GM12878 (cell line): ENCODE measurements around the gene TCEAL1. TPM values are rescaled to one million over a fixed set of nuclear protein-coding genes. Genes with fewer than 3 reads are reported as not detected.

ENCODE experiments used
- ATAC-seq: fragments of 200-7000 bp; cut with Tn5 transposase; 3 replicates; pipeline ENCODE4 v1.9.1; 2020; ENCODE audit warnings: mild to moderate bottlenecking, moderate library complexity
- BruUV-seq: library from RNA; stranded (reverse); fragments of 400-500 nt; replicated peaks from 2 replicates; lab custom pipeline; 2021; lab: Mats Ljungman, UMichigan
- CTCF ChIA-PET: fragments of 300-600 bp; sonication (Branson Sonifier 250); formaldehyde crosslinking; extraction: SDS; loops from one replicate; lab custom pipeline; 2021; ENCODE audit warnings: inconsistent platforms; lab: Yijun Ruan, JAX
- POLR2A ChIA-PET: fragments of 350-600 bp; formaldehyde crosslinking; extraction: SDS; loops from one replicate; lab custom pipeline; 2021; ENCODE audit warnings: inconsistent platforms; lab: Charles Lee
- RAD21 ChIA-PET: fragments of 300-600 bp; sonication (Branson Sonifier 250); formaldehyde crosslinking; loops from one replicate; lab custom pipeline; 2023; ENCODE audit warnings: antibody characterized with exemption; ENCODE audit not compliant: unreplicated experiment; lab: Charles Lee
- SMC1A ChIA-PET: fragments of 300-600 bp; sonication (Branson Sonifier 250); formaldehyde crosslinking; loops from one replicate; lab custom pipeline; 2023; ENCODE audit not compliant: unreplicated experiment, uncharacterized antibody; lab: Charles Lee
- DNase-seq: peaks from one replicate; pipeline ENCODE4 v3.0.0-alpha.2; 2011; ENCODE audit warnings: low read depth, low spot score
- FAIRE-seq: peaks from 3 replicates; lab custom pipeline; 2011; peaks lifted over from hg19 to GRCh38; lab: Jason Lieb, UNC
- H2AFZ ChIP-seq: 2 replicates; pipeline ENCODE4 v1.6.0; 2011; ENCODE audit warnings: low read depth, low read length, control low read depth; ENCODE audit not compliant: control insufficient read depth
- H3K27ac ChIP-seq: 2 replicates; pipeline ENCODE4 v1.5.1; 2011; ENCODE audit warnings: control low read depth; ENCODE audit not compliant: control insufficient read depth, insufficient read depth
- H3K27me3 ChIP-seq, 2 experiments: replicated peaks in 1 of 2; 2 replicates each; pipeline versions ENCODE4 v1.6.0 to v1.6.1; 2011; ENCODE audit warnings: low read length in 1 of 2; ENCODE audit not compliant: control insufficient read depth in 2 of 2, insufficient read depth in 2 of 2
- H3K36me3 ChIP-seq, 2 experiments: 2 replicates each; pipeline ENCODE4 v1.5.1; 2011; ENCODE audit warnings: low read length in 1 of 2; ENCODE audit not compliant: control insufficient read depth in 2 of 2, insufficient read depth in 2 of 2
- H3K4me1 ChIP-seq: 2 replicates; pipeline ENCODE4 v1.6.1; 2011; ENCODE audit warnings: mild to moderate bottlenecking, low read length, moderate library complexity, mixed read lengths; ENCODE audit not compliant: control insufficient read depth, insufficient read depth
- H3K4me2 ChIP-seq: 2 replicates; pipeline ENCODE4 v1.6.0; 2011; ENCODE audit warnings: control low read depth; ENCODE audit not compliant: control insufficient read depth, insufficient read depth
- H3K4me3 ChIP-seq: fragments of 200-600 bp; sonication (generic); 2 replicates; pipeline ENCODE4 v1.5.1; 2016
- H3K79me2 ChIP-seq: 2 replicates; pipeline ENCODE4 v1.6.0; 2011; ENCODE audit warnings: low read length; ENCODE audit not compliant: control insufficient read depth, insufficient read depth
- H3K9ac ChIP-seq: 2 replicates; pipeline ENCODE4 v1.8.0; 2011; ENCODE audit warnings: low read length, control low read depth, mixed read lengths; ENCODE audit not compliant: control insufficient read depth, insufficient read depth
- H3K9me3 ChIP-seq: replicated peaks from 3 replicates; pipeline ENCODE4 v1.5.1; 2011; ENCODE audit warnings: mild to moderate bottlenecking, low read length; ENCODE audit not compliant: control insufficient read depth, insufficient read depth
- H4K20me1 ChIP-seq: 2 replicates; pipeline ENCODE4 v1.6.0; 2011; ENCODE audit not compliant: control insufficient read depth, insufficient read depth
- BRCA1 ChIP-seq: IDR thresholded peaks from 2 replicates; pipeline ENCODE4 v1.6.1; 2011; ENCODE audit warnings: low read depth, low read length, improper control_type of control experiment
- EP300 ChIP-seq, 2 experiments: fragments of 150-350 bp in 1 of 2; IDR thresholded peaks; 2 replicates each; pipeline ENCODE4 v1.6.1; 2011 to 2012; ENCODE audit warnings: low read depth in 2 of 2, low read length in 2 of 2, borderline replicate concordance in 1 of 2, improper control_type of control experiment in 1 of 2, inconsistent platforms in 1 of 2; ENCODE audit not compliant: control insufficient read depth in 1 of 2
- GABPA ChIP-seq: IDR thresholded peaks from 2 replicates; pipeline ENCODE4 v1.6.1; 2014; ENCODE audit warnings: antibody characterized with exemption, low read depth, mild to moderate bottlenecking, inconsistent platforms
- HDAC2 ChIP-seq: fragments of 200-600 bp; sonication (generic); IDR thresholded peaks from 2 replicates; pipeline ENCODE4 v1.6.1; 2017
- HDAC6 ChIP-seq: fragments of 200-600 bp; sonication (generic); IDR thresholded peaks from one replicate; pipeline ENCODE4 v1.8.0; 2017; ENCODE audit warnings: antibody characterized with exemption; ENCODE audit not compliant: unreplicated experiment
- IKZF2 ChIP-seq, 2 experiments: fragments of 450-650 bp; IDR thresholded peaks; 2 replicates each; pipeline ENCODE4 v1.6.1; 2017; ENCODE audit warnings: mild to moderate bottlenecking in 2 of 2, moderate library complexity in 2 of 2
- KAT2A ChIP-seq: conservative IDR thresholded peaks from 2 replicates; pipeline ENCODE4 v1.6.1; 2011; ENCODE audit warnings: low read depth, low read length; ENCODE audit not compliant: control insufficient read depth
- KLF5 ChIP-seq: fragments of 450-650 bp; IDR thresholded peaks from 2 replicates; pipeline ENCODE4 v1.6.1; 2014; ENCODE audit warnings: mild to moderate bottlenecking; ENCODE audit not compliant: partially characterized antibody
- MXI1 ChIP-seq: fragments of 150-350 bp; IDR thresholded peaks from 2 replicates; pipeline ENCODE4 v1.6.1; 2011; ENCODE audit warnings: low read depth, mild to moderate bottlenecking, inconsistent platforms, low read length, improper control_type of control experiment
- SPI1 ChIP-seq: IDR thresholded peaks from 2 replicates; pipeline ENCODE4 v1.6.1; 2011; ENCODE audit warnings: low read depth, mild to moderate bottlenecking, low read length, moderate library complexity, borderline replicate concordance; ENCODE audit not compliant: insufficient read depth
- SRF ChIP-seq, 2 experiments: IDR thresholded peaks; 2 replicates each; pipeline ENCODE4 v1.6.1; 2011; ENCODE audit warnings: low read depth in 2 of 2, low read length in 2 of 2, mild to moderate bottlenecking in 1 of 2, moderate library complexity in 1 of 2
- SUPT20H ChIP-seq: IDR thresholded peaks from 2 replicates; pipeline ENCODE4 v1.6.1; 2011; ENCODE audit warnings: low read depth, mild to moderate bottlenecking, low read length, moderate library complexity, borderline replicate concordance; ENCODE audit not compliant: control insufficient read depth
- WGBS: methylation state at CpG from one replicate; pipeline ENCODE4 v1.1.6; 2016; ENCODE audit warnings: low lambda C conversion rate; ENCODE audit not compliant: insufficient replicate concordance, insufficient coverage; ENCODE audit errors: missing lambda C conversion rate; 5-methylcytosine and 5-hydroxymethylcytosine counted together
- in situ Hi-C: fragments of 300-500 bp; cut with MboI; formaldehyde crosslinking; loops from 9 replicates; pipeline ENCODE4 v1.14.3; 2018; ENCODE audit warnings: mixed read lengths
- intact Hi-C: fragments of 100-400 bp; cut with micrococcal nuclease; formaldehyde crosslinking; loops from one replicate; pipeline ENCODE4 v1.14.2; 2022; ENCODE audit not compliant: unreplicated experiment
- polyA plus RNA-seq, 11 experiments: library from polyadenylated mRNA; depleted of rRNA in 4 of 11; unstranded in 6 of 11; stranded (reverse) in 5 of 11; fragments of >200 nt; fragmentation: Nextera tagmentation in 4 of 11; fragmentation: Illumina TruSeq in 1 of 11; extraction: Ambion mirVana in 4 of 11; extraction: Trizol in 1 of 11; gene quantifications; 1 replicate in 1 of 11; 2 replicates in 10 of 11; pipeline versions ENCODE4 v1.2.1 to v1.2.3, GENCODE V29; 2011 to 2016; ENCODE audit warnings: inconsistent platforms in 2 of 11, missing spikeins in 2 of 11, low read depth in 1 of 11
- total RNA-seq, 4 experiments: library from RNA; depleted of rRNA in 3 of 4; stranded (reverse); fragments of >200 nt in 3 of 4; fragmentation: Illumina TruSeq in 1 of 4; extraction: Trizol in 1 of 4; gene quantifications; 2 replicates each; pipeline versions ENCODE4 v1.2.1 to v1.2.3, GENCODE V29; 2013 to 2021
- TF ChIP-seq, protein P1 (sequence below): fragments of 450-650 bp; IDR thresholded peaks from 2 replicates; pipeline ENCODE4 v1.6.1; 2018; ENCODE audit warnings: mild to moderate bottlenecking, low read depth, moderate library complexity; ENCODE audit not compliant: partially characterized antibody

Gene TCEAL1
- total and polyA plus RNA-seq, 10 of the 15 experiments (the other 5 are each of a cell fraction or from before 2014, with no cell fraction given): 10.1 to 24.3 (median 17.8) TPM

- H3K4me1 ChIP-seq: no peaks in the 10 kb centered on the region
- BruUV-seq: no TSS peak
- H3K9ac ChIP-seq: no peak overlapping the region
- RAD21 ChIA-PET: no interaction called here
- H3K27me3 ChIP-seq: no peaks in the 10 kb centered on the region; a peak in 1 of 4 replicates
- intact Hi-C loops: no loop called here
- no peak overlapping the region for H3K27ac ChIP-seq
- SMC1A ChIA-PET: no interaction called here
- H3K4me2 ChIP-seq: no peak overlapping the region
- no peaks in the 10 kb centered on the region for H4K20me1 ChIP-seq
- TF ChIP-seq KAT2A: no peak
- no peak for TF ChIP-seq HDAC2
- no peak for TF ChIP-seq MXI1
- TF ChIP-seq KLF5: no peak
- TF ChIP-seq GABPA: no peak
- no peak for TF ChIP-seq SPI1
- TF ChIP-seq HDAC6: no peak
- no peak for TF ChIP-seq BRCA1
- no peak for TF ChIP-seq SRF (IDR thresholded peaks at IDR 0.05; ENCODE audit: low read depth in 2 of 2, low read length in 2 of 2)
- TF ChIP-seq, protein P1, sequence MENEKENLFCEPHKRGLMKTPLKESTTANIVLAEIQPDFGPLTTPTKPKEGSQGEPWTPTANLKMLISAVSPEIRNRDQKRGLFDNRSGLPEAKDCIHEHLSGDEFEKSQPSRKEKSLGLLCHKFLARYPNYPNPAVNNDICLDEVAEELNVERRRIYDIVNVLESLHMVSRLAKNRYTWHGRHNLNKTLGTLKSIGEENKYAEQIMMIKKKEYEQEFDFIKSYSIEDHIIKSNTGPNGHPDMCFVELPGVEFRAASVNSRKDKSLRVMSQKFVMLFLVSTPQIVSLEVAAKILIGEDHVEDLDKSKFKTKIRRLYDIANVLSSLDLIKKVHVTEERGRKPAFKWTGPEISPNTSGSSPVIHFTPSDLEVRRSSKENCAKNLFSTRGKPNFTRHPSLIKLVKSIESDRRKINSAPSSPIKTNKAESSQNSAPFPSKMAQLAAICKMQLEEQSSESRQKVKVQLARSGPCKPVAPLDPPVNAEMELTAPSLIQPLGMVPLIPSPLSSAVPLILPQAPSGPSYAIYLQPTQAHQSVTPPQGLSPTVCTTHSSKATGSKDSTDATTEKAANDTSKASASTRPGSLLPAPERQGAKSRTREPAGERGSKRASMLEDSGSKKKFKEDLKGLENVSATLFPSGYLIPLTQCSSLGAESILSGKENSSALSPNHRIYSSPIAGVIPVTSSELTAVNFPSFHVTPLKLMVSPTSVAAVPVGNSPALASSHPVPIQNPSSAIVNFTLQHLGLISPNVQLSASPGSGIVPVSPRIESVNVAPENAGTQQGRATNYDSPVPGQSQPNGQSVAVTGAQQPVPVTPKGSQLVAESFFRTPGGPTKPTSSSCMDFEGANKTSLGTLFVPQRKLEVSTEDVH: no peak
- TF ChIP-seq SUPT20H: no peak
- TF ChIP-seq EP300 (IDR thresholded peaks at IDR 0.05; ENCODE audit: borderline replicate concordance in 1 of 2, control insufficient read depth in 1 of 2, low read depth in 2 of 2, low read length in 2 of 2): no peak
- no peak for TF ChIP-seq IKZF2 (IDR thresholded peaks at IDR 0.05)
- 6% methylated on average over 1 of the region's 1 CpG for WGBS
- POLR2A ChIA-PET: no interaction called here
- no peak overlapping the region for H2AFZ ChIP-seq
- CTCF ChIA-PET: no interaction called here
- in situ Hi-C loops: no loop called here
- H3K79me2 ChIP-seq: no peaks in the 10 kb centered on the region
- FAIRE-seq: no peak
- H3K9me3 ChIP-seq: no peaks in the 10 kb centered on the region
- ATAC-seq: no peak
- H3K4me3 ChIP-seq: no peak overlapping the region
- H3K36me3 ChIP-seq: no peaks in the 10 kb centered on the region
- no peak for DNase-seq
These were observed 41.0 kb downstream of the TCEAL1 start for GRCh38 chrX:103669745-103670144.
